ENCODE results near the gene AFG3L2.

DNA sequence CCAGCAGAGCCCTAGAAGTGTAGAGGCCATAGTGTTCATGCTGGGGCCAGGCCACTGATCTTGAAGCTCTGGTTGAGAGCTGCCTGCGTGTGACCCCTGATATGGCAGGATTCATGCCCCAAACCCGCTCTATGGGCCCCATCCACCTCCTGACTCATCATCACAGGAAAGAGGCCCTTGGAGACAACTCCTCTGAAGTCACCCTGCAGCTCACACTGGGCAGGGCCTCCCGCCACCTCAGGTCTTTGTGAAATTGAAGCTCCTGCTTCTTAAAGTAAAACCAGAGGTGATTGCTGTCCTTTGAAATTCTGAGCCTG is 81.0 kb downstream of the AFG3L2 start:
- no peak for TF ChIP-seq POLR2AphosphoS5 (IDR thresholded peaks at IDR 0.05; ENCODE audit: low read depth, low read length)
- no peak for TF ChIP-seq SIN3A (IDR thresholded peaks at IDR 0.05; ENCODE audit: low read depth)
- no peak for TF ChIP-seq ZFX (IDR thresholded peaks at IDR 0.05)
- no peak for TF ChIP-seq EZH2phosphoT487 (IDR thresholded peaks at IDR 0.05; ENCODE audit: borderline replicate concordance)

All from HCT116 (cell line).